ENCODE measurements around the gene C5orf47.
A peak's percentile ranks its signal among the peaks of the same experiment; 100 is the strongest.

C5orf47 gene

GRCh38 chr5:174044466-174045254 is 55.7 kb downstream of the C5orf47 start:
- no peak for DNase-seq (ENCODE audit: low read depth in 2 of 2)

- peak; percentile 8 to 16 for DNase-seq (ENCODE audit: low read depth in 2 of 2)
Measured at GRCh38 chr5:174045470-174046025, 56.6 kb downstream of the C5orf47 start, which contains the start of gene NSG2. NSG2 (plus strand) TSS chr5:174045706; CDS start chr5:174046756, 1,050 bp downstream.

- no peak for DNase-seq (ENCODE audit: low read depth in 2 of 2)
Measured at GRCh38 chr5:174046558-174046957, 57.6 kb downstream of the C5orf47 start.

DNA sequence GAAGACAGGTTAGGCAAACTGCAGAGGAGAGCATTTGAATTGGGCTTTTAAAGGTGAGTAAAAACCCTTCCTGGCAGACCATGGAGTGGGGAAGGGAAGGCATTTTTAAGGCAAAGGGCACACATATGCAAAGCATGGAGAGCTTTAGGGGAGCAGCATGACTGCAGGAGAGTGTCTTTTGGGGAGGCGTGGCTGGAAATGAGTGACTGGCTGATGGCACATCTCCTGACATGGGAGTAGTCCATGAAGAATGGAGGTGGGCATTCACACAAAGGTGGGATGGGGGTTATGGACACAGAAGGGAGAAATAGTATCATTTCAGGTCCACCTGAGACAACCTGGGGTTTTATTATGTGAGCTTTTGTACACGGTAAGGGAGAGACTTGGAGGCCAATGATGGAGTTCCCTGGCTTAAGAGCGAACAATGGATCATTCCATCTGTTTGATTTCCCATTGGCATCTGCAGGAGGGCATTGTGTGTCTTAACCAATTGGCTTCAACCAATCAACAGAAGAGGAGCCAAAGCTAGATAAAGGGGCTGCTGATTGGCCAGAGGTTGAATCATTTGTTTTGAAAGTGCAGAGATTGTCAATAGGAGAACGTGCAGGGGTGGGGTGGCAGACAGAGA is 58.6 kb downstream of the C5orf47 start:
- DNase-seq (ENCODE audit: low read depth in 2 of 2), result no peak

- DNase-seq (ENCODE audit: low read depth in 2 of 2), result no peak
Measured at GRCh38 chr5:174052636-174053035, 63.7 kb downstream of the C5orf47 start.

DNA sequence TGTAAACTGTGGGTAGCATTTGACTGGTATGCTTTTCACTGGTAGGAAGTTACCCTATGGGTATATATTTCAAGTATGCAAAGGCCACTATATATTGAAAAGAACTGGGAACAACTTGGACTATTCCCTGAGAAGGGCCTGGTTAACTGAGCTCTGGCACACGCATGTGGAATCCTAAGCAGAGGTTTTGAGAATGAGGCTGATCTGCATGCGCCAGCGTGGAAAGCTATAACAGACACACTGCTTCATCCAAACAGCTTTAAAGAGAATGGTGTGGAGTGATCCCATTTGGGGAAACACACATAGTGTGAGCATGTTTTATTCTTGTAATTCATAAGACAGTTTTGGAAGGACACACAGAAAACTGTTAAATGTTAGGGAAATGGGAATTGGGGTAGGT is 64.9 kb downstream of the C5orf47 start:
- no peak for DNase-seq (ENCODE audit: low read depth in 2 of 2)

Data from stimulated activated CD8-positive, alpha-beta memory T cell treated with anti-CD3 and anti-CD28 coated beads, Interleukin-15, amount 100 ng/mL, for 48 hours (primary cell).